Esophagus squamous epithelium (tissue), 5 donors: ENCODE measurements around the gene RHOT2. TPM values are rescaled to one million over a fixed set of nuclear protein-coding genes. Genes with fewer than 3 reads are reported as not detected.

ENCODE experiments used
- DNase-seq: peaks from one replicate; lab custom pipeline; 2025; lab: John Stamatoyannopoulos, UW
- H3K27ac ChIP-seq, 4 donors: fragments of 200-600 bp; sonication (generic); one replicate each; pipeline ENCODE4 v1.5.1; 2016 to 2019; ENCODE audit warnings: mild to moderate bottlenecking in 1 of 4
- H3K27me3 ChIP-seq, 4 donors: fragments of 200-600 bp; sonication (generic); 1 replicate in 3 of 4; 2 replicates in 1 of 4; pipeline versions ENCODE4 v1.5.1 to v1.6.0; 2017 to 2021; ENCODE audit warnings: antibody characterized with exemption in 1 of 4
- H3K36me3 ChIP-seq, 3 donors: fragments of 200-600 bp; sonication (generic); one replicate each; pipeline ENCODE4 v1.5.1; 2016 to 2019
- H3K4me1 ChIP-seq, 3 donors: fragments of 200-600 bp; sonication (generic); one replicate each; pipeline ENCODE4 v1.5.1; 2017 to 2019
- H3K4me3 ChIP-seq, 4 donors: fragments of 200-600 bp; sonication (generic); 1 replicate in 3 of 4; 2 replicates in 1 of 4; pipeline ENCODE4 v1.5.1; 2016 to 2019; ENCODE audit warnings: mild to moderate bottlenecking in 2 of 4, moderate library complexity in 1 of 4
- H3K9me3 ChIP-seq, 3 donors: fragments of 200-600 bp; sonication (generic); one replicate each; pipeline ENCODE4 v1.5.1; 2016 to 2019
- CTCF ChIP-seq, 6 experiments: fragments of 450-650 bp in 4 of 6; fragments of 200-600 bp in 2 of 6; sonication (generic) in 2 of 6; IDR thresholded peaks; one replicate each; pipeline ENCODE4 v1.5.1; 2016 to 2019; ENCODE audit warnings: antibody characterized with exemption in 6 of 6, mild to moderate bottlenecking in 4 of 6, moderate library complexity in 4 of 6
- POLR2A ChIP-seq, 4 donors: fragments of 450-650 bp; IDR thresholded peaks; one replicate each; pipeline ENCODE4 v1.6.1; 2017; ENCODE audit warnings: antibody characterized with exemption in 4 of 4, mild to moderate bottlenecking in 4 of 4, moderate library complexity in 3 of 4
- WGBS, 2 donors: methylation state at CpG; one replicate each; pipeline ENCODE4 v1.1.5; 2018; 5-methylcytosine and 5-hydroxymethylcytosine counted together
- intact Hi-C: fragments of 100-400 bp; cut with DNase I; formaldehyde crosslinking; loops from one replicate; pipeline ENCODE4 v1.15.0; 2022
- total RNA-seq, 4 donors: library from RNA; depleted of rRNA; stranded (reverse); fragments of >200 nt; gene quantifications; one replicate each; pipeline ENCODE4 v1.1.0, GENCODE V29; 2016
- donor health status: DM: yes; HTN: yes; CAD: no.

Gene RHOT2
- total RNA-seq, 4 donors from 2014 or later, result 28.4 to 70.2 (median 48.9) TPM

- intact Hi-C loops, result no loop called here
- TF ChIP-seq CTCF (IDR thresholded peaks at IDR 0.05), result no peak
- no peak for TF ChIP-seq POLR2A (IDR thresholded peaks at IDR 0.05)
- no peak overlapping the region for H3K27ac ChIP-seq
- H3K36me3 ChIP-seq, result no peaks in the 10 kb centered on the region
- no peaks in the 10 kb centered on the region for H3K9me3 ChIP-seq
- no peak for DNase-seq
- no peak overlapping the region for H3K4me3 ChIP-seq
- 90 to 93% methylated on average over 12 of the region's 12 CpGs for WGBS, 2 donors
- H3K4me1 ChIP-seq, result peaks cover 32 to 86% (median 40%) of the 10 kb centered on the region in 3 donors
- H3K27me3 ChIP-seq, result no peaks in the 10 kb centered on the region
These were observed 23.4 kb upstream of the RHOT2 start for GRCh38 chr16:644556-644955.

GRCh38 chr16:645852-646678 lies 21.9 kb upstream of the RHOT2 start:
- no peak for TF ChIP-seq CTCF (IDR thresholded peaks at IDR 0.05)
- TF ChIP-seq POLR2A (IDR thresholded peaks at IDR 0.05), result no peak
- Histone ChIP-seq H3K27ac (peak overlapping the region in 1 of 4 donors; percentile 16), H3K27me3 (no peaks in the 10 kb centered on the region), H3K36me3 (no peaks in the 10 kb centered on the region), H3K4me1 (peaks cover 42 to 94% (median 51%) of the 10 kb centered on the region in 3 donors), H3K9me3 (no peaks in the 10 kb centered on the region), H3K4me3 (no peak overlapping the region)
- 35 to 41% methylated on average over 10 to 12 of the region's 32 CpGs for WGBS, 2 donors
- intact Hi-C loops, result no loop called here
- DNase-seq, result no peak

GRCh38 chr16:646679-647172 lies 21.2 kb upstream of the RHOT2 start:
- intact Hi-C loops, result no loop called here
- Histone ChIP-seq H3K36me3 (peaks cover 0 to 6% (median 0%) of the 10 kb centered on the region in 3 donors), H3K27me3 (no peaks in the 10 kb centered on the region), H3K27ac (no peak overlapping the region), H3K4me3 (no peak overlapping the region), H3K9me3 (no peaks in the 10 kb centered on the region), H3K4me1 (peaks cover 42 to 89% (median 45%) of the 10 kb centered on the region in 3 donors)
- 90% methylated on average over 2 of the region's 22 CpGs; no CpG with 5 or more reads in 1 of the 2 donors for WGBS, 2 donors
- DNase-seq, result no peak
- TF ChIP-seq CTCF (IDR thresholded peaks at IDR 0.05) (no peak), POLR2A (IDR thresholded peaks at IDR 0.05) (no peak)

- peak overlapping the region in 2 of 4 donors; percentile 86 to 91 for H3K27ac ChIP-seq
- no CpG with 5 or more reads among the region's 25 CpGs for WGBS, 2 donors
- H3K4me3 ChIP-seq, result peak overlapping the region in 1 of 4 donors; percentile 92
- no peaks in the 10 kb centered on the region for H3K27me3 ChIP-seq
- peaks cover 0 to 11% (median 0%) of the 10 kb centered on the region in 3 donors for H3K36me3 ChIP-seq
- TF ChIP-seq POLR2A (IDR thresholded peaks at IDR 0.05) (no peak), CTCF (IDR thresholded peaks at IDR 0.05) (no peak)
- peaks cover 42 to 87% (median 42%) of the 10 kb centered on the region in 3 donors for H3K4me1 ChIP-seq
- intact Hi-C loops, result no loop called here
- no peaks in the 10 kb centered on the region for H3K9me3 ChIP-seq
- no peak for DNase-seq
These were observed 20.6 kb upstream of the RHOT2 start for GRCh38 chr16:647173-647902.
